WI38 (cell line): ENCODE results near the gene ANKDD1B.
"Not testable (repeated sequence)": the region's sequence is repeated elsewhere in the genome, so short reads cannot be mapped to it uniquely, and the experiment has no call there.

ENCODE experiments used
- H3K4me3 ChIP-seq: 2 replicates; pipeline ENCODE4 v1.5.1; 2011; ENCODE audit warnings: low read depth, mild to moderate bottlenecking, control low read depth, low read length
- CTCF ChIP-seq: IDR thresholded peaks from 2 replicates; pipeline ENCODE4 v1.5.1; 2012; ENCODE audit warnings: low read depth, mild to moderate bottlenecking, control low read depth, low read length

The ANKDD1B gene

GRCh38 chr5:75608870-75609269 is 2.4 kb upstream of the ANKDD1B start:
- TF ChIP-seq CTCF, result no peak
- no peak overlapping the region for H3K4me3 ChIP-seq

GRCh38 chr5:75610201-75610600 is 1.1 kb upstream of the ANKDD1B start:
- H3K4me3 ChIP-seq, result no peak overlapping the region
- TF ChIP-seq CTCF, result no peak

GRCh38 chr5:75610859-75611310 is 368 bp upstream of the ANKDD1B start:
- not testable (repeated sequence) for H3K4me3 ChIP-seq

- TF ChIP-seq CTCF, result no peak
- no peak overlapping the region for H3K4me3 ChIP-seq
Observed at GRCh38 chr5:75612226-75612569, 945 bp downstream of the ANKDD1B start.

GRCh38 chr5:75612901-75613300 is 1.6 kb downstream of the ANKDD1B start:
- no peak overlapping the region for H3K4me3 ChIP-seq
- no peak for TF ChIP-seq CTCF

GRCh38 chr5:75614176-75614575 is 2.9 kb downstream of the ANKDD1B start:
- no peak overlapping the region for H3K4me3 ChIP-seq
- no peak for TF ChIP-seq CTCF

GRCh38 chr5:75616371-75616881 is 5.2 kb downstream of the ANKDD1B start:
- H3K4me3 ChIP-seq, result no peak overlapping the region
- TF ChIP-seq CTCF, result no peak

GRCh38 chr5:75616971-75617621 is 5.8 kb downstream of the ANKDD1B start:
- no peak overlapping the region for H3K4me3 ChIP-seq
- TF ChIP-seq CTCF, result no peak
